Fibroblast of lung (primary cell): ENCODE results near the gene DCAF8.

ENCODE experiments used
- EZH2 ChIP-seq: IDR thresholded peaks from 2 replicates; pipeline ENCODE4 v1.5.1; 2012; ENCODE audit warnings: low read length, control low read depth, mild to moderate bottlenecking; ENCODE audit errors: missing control alignments
- TF ChIP-seq, protein P1 (sequence below), 2 donors: IDR thresholded peaks in 1 of 2; conservative IDR thresholded peaks in 1 of 2; 1 replicate in 1 of 2; 2 replicates in 1 of 2; pipeline ENCODE4 v1.5.1; 2011 to 2012; ENCODE audit warnings: low read length in 2 of 2, control low read depth in 1 of 2, inconsistent platforms in 1 of 2, low read depth in 1 of 2, mild to moderate bottlenecking in 1 of 2

DNA sequence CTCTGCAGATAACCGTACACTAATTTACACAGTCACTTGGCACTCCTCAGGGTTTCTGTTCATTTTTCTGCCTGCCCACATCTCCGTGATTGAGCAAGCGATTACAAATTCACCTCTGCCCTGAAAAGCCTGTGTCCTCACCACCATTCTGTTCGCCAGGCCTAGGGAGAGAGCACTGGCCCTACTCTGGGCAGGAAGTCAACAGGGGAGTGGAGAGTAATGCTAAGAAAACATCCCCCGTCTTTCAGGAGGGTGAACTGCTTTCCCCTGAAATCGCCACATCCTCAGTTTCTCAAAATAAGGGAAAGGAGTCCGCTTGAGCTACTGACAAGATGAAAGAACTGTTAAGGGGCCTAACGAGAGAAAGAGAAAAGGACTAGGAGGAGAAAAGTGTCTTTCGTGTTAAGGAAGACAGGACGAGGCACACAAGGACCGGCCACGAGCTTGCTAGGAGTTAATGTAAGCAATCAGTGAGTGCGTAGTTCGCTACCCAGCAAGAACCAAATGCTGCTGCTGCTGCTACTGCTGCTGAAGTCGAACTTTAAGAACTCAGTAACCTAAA is 22.0 kb upstream of the DCAF8 start:
- TF ChIP-seq, protein P1, sequence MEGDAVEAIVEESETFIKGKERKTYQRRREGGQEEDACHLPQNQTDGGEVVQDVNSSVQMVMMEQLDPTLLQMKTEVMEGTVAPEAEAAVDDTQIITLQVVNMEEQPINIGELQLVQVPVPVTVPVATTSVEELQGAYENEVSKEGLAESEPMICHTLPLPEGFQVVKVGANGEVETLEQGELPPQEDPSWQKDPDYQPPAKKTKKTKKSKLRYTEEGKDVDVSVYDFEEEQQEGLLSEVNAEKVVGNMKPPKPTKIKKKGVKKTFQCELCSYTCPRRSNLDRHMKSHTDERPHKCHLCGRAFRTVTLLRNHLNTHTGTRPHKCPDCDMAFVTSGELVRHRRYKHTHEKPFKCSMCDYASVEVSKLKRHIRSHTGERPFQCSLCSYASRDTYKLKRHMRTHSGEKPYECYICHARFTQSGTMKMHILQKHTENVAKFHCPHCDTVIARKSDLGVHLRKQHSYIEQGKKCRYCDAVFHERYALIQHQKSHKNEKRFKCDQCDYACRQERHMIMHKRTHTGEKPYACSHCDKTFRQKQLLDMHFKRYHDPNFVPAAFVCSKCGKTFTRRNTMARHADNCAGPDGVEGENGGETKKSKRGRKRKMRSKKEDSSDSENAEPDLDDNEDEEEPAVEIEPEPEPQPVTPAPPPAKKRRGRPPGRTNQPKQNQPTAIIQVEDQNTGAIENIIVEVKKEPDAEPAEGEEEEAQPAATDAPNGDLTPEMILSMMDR (conservative IDR thresholded peaks at IDR 0.05 in 1 of 2, IDR thresholded peaks at IDR 0.05 in 1 of 2; ENCODE audit: low read depth in 1 of 2, low read length in 2 of 2): no peak
- no peak for TF ChIP-seq EZH2
